Uterus (tissue), 4 donors: Measurements from ENCODE around the gene GPT2. TPM values are rescaled to one million over a fixed set of nuclear protein-coding genes. Genes with fewer than 3 reads are reported as not detected.

Experiments
- DNase-seq, 2 donors: peaks; one replicate each; pipeline ENCODE4 v3.0.0-alpha.2; 2019 to 2020
- H3K27ac ChIP-seq, 2 donors: fragments of 200-600 bp; sonication (generic); 1 replicate in 1 of 2; 2 replicates in 1 of 2; pipeline ENCODE4 v1.5.1; 2016 to 2018
- H3K27me3 ChIP-seq, 2 donors: fragments of 200-600 bp; sonication (generic); one replicate each; pipeline ENCODE4 v1.5.1; 2018 to 2019; ENCODE audit warnings: control low read depth in 1 of 2
- H3K36me3 ChIP-seq, 2 donors: fragments of 200-600 bp; sonication (generic); one replicate each; pipeline ENCODE4 v1.5.1; 2019; ENCODE audit warnings: control low read depth in 1 of 2
- H3K4me1 ChIP-seq, 2 donors: fragments of 200-600 bp; sonication (generic); one replicate each; pipeline ENCODE4 v1.5.1; 2018 to 2019; ENCODE audit warnings: control low read depth in 1 of 2
- H3K4me3 ChIP-seq, 2 donors: fragments of 200-600 bp; sonication (generic); 1 replicate in 1 of 2; 2 replicates in 1 of 2; pipeline ENCODE4 v1.5.1; 2018 to 2019; ENCODE audit warnings: mild to moderate bottlenecking in 1 of 2
- H3K9me3 ChIP-seq, 2 donors: fragments of 200-600 bp; sonication (generic); one replicate each; pipeline ENCODE4 v1.5.1; 2019; ENCODE audit warnings: control low read depth in 1 of 2
- CTCF ChIP-seq, 4 experiments: fragments of 200-600 bp in 2 of 4; fragments of 450-650 bp in 2 of 4; sonication (generic) in 2 of 4; IDR thresholded peaks; one replicate each; pipeline ENCODE4 v1.5.1; 2016 to 2019; ENCODE audit warnings: antibody characterized with exemption in 4 of 4, mild to moderate bottlenecking in 2 of 4, moderate library complexity in 1 of 4
- POLR2A ChIP-seq, 2 donors: fragments of 450-650 bp; IDR thresholded peaks; one replicate each; pipeline ENCODE4 v1.6.1; 2016; ENCODE audit warnings: antibody characterized with exemption in 2 of 2, mild to moderate bottlenecking in 1 of 2, moderate library complexity in 1 of 2
- intact Hi-C: fragments of 100-400 bp; cut with DNase I; formaldehyde crosslinking; loops from one replicate; pipeline ENCODE4 v1.15.1; 2023; ENCODE audit warnings: low total_unique reads
- total RNA-seq, 4 donors: library from RNA; depleted of rRNA in 3 of 4; stranded (reverse); fragments of >200 nt in 3 of 4; gene quantifications; one replicate each; pipeline versions ENCODE4 v1.1.0 to v1.2.4, GENCODE V29; 2014 to 2023
- donor health status: DM: yes; HTN: yes; CAD: no.

Gene GPT2
- total RNA-seq, 4 donors from 2014 or later: 1.5 to 11.0 (median 4.4) TPM; not detected in 1

GRCh38 chr16:46843898-46844642, 40.1 kb upstream of the GPT2 start:
- DNase-seq: no peak
- H3K9me3 ChIP-seq: no peaks in the 10 kb centered on the region
- intact Hi-C loops: no loop called here
- H3K27ac ChIP-seq: no peak overlapping the region
- H3K4me3 ChIP-seq: no peak overlapping the region
- H3K4me1 ChIP-seq: no peaks in the 10 kb centered on the region
- no peaks in the 10 kb centered on the region for H3K36me3 ChIP-seq
- H3K27me3 ChIP-seq: peaks cover 0 to 3% of the 10 kb centered on the region in 2 donors
- TF ChIP-seq POLR2A (IDR thresholded peaks at IDR 0.05) (no peak), CTCF (IDR thresholded peaks at IDR 0.05) (no peak)

GRCh38 chr16:46844771-46845170, 39.4 kb upstream of the GPT2 start:
- Histone ChIP-seq H3K27me3 (peaks cover 0 to 3% of the 10 kb centered on the region in 2 donors), H3K4me1 (no peaks in the 10 kb centered on the region), H3K27ac (no peak overlapping the region), H3K4me3 (no peak overlapping the region), H3K9me3 (no peaks in the 10 kb centered on the region), H3K36me3 (no peaks in the 10 kb centered on the region)
- intact Hi-C loops: no loop called here
- no peak for DNase-seq
- TF ChIP-seq CTCF (IDR thresholded peaks at IDR 0.05) (no peak), POLR2A (IDR thresholded peaks at IDR 0.05) (no peak)

- Histone ChIP-seq H3K4me1 (no peaks in the 10 kb centered on the region), H3K9me3 (no peaks in the 10 kb centered on the region), H3K4me3 (no peak overlapping the region), H3K27me3 (peaks cover 0 to 3% of the 10 kb centered on the region in 2 donors), H3K27ac (no peak overlapping the region), H3K36me3 (no peaks in the 10 kb centered on the region)
- no peak for DNase-seq
- intact Hi-C loops: no loop called here
- TF ChIP-seq POLR2A (IDR thresholded peaks at IDR 0.05) (no peak), CTCF (IDR thresholded peaks at IDR 0.05) (no peak)
These were observed 38.2 kb upstream of the GPT2 start for GRCh38 chr16:46845952-46846351.

GRCh38 chr16:46848768-46849764, 35.1 kb upstream of the GPT2 start:
- intact Hi-C loops: no loop called here
- Histone ChIP-seq H3K4me1 (no peaks in the 10 kb centered on the region), H3K4me3 (no peak overlapping the region), H3K27me3 (peaks cover 0 to 3% of the 10 kb centered on the region in 2 donors), H3K36me3 (no peaks in the 10 kb centered on the region), H3K9me3 (no peaks in the 10 kb centered on the region), H3K27ac (no peak overlapping the region)
- no peak for DNase-seq
- TF ChIP-seq CTCF (IDR thresholded peaks at IDR 0.05) (no peak), POLR2A (IDR thresholded peaks at IDR 0.05) (no peak)
